Skeletal muscle tissue (tissue), 4 donors: ENCODE measurements around the gene DMRTA2. TPM values are rescaled to one million over a fixed set of nuclear protein-coding genes. Genes with fewer than 3 reads are reported as not detected.
A peak's percentile ranks its signal among the peaks of the same experiment; 100 is the strongest.

Experiments
- H3K27ac ChIP-seq: one replicate; pipeline ENCODE4 v1.7.0; 2013; ENCODE audit warnings: mild to moderate bottlenecking, low read depth, low read length, inconsistent platforms
- H3K27me3 ChIP-seq, 3 donors: one replicate each; pipeline ENCODE4 v1.7.0; 2013; ENCODE audit warnings: low read length in 3 of 3; ENCODE audit not compliant: control insufficient read depth in 3 of 3, insufficient read depth in 3 of 3
- H3K36me3 ChIP-seq, 3 donors: one replicate each; pipeline ENCODE4 v1.7.0; 2013; ENCODE audit warnings: low read length in 3 of 3; ENCODE audit not compliant: control insufficient read depth in 3 of 3, insufficient read depth in 3 of 3
- H3K4me1 ChIP-seq, 3 donors: one replicate each; pipeline ENCODE4 v1.7.0; 2013; ENCODE audit warnings: low read length in 3 of 3, mild to moderate bottlenecking in 3 of 3; ENCODE audit not compliant: control insufficient read depth in 3 of 3, insufficient read depth in 3 of 3
- H3K4me3 ChIP-seq, 3 donors: one replicate each; pipeline ENCODE4 v1.7.0; 2013; ENCODE audit warnings: low read length in 3 of 3
- H3K9ac ChIP-seq, 3 donors: one replicate each; pipeline ENCODE4 v1.7.0; 2013; ENCODE audit warnings: low read length in 3 of 3, mild to moderate bottlenecking in 3 of 3, moderate library complexity in 2 of 3, low read depth in 1 of 3
- H3K9me3 ChIP-seq, 3 donors: one replicate each; pipeline ENCODE4 v1.7.0; 2013; ENCODE audit warnings: low read length in 3 of 3; ENCODE audit not compliant: control insufficient read depth in 3 of 3
- total RNA-seq: library from RNA; depleted of rRNA; stranded (reverse); fragments of >200 nt; gene quantifications from one replicate; pipeline ENCODE4 v1.2.3, GENCODE V29; 2014
- donor health status: Osteomylitis.

Gene DMRTA2
- total RNA-seq, 1 donor from 2014 or later = under 0.01 TPM

- Histone ChIP-seq H3K4me3 (no peak overlapping the region), H3K36me3 (peaks cover 2 to 19% (median 3%) of the 10 kb centered on the region in 3 donors), H3K9ac (no peak overlapping the region), H3K27me3 (no peaks in the 10 kb centered on the region), H3K27ac (no peak overlapping the region), H3K4me1 (no peaks in the 10 kb centered on the region), H3K9me3 (no peaks in the 10 kb centered on the region)
Measured at GRCh38 chr1:50438945-50439344, 15.7 kb upstream of the DMRTA2 start.

GRCh38 chr1:50436489-50436888, 13.2 kb upstream of the DMRTA2 start:
- Histone ChIP-seq H3K27ac (no peak overlapping the region), H3K9ac (no peak overlapping the region), H3K36me3 (peaks cover 2 to 19% (median 3%) of the 10 kb centered on the region in 3 donors), H3K4me1 (no peaks in the 10 kb centered on the region), H3K4me3 (no peak overlapping the region), H3K27me3 (peaks cover 14 to 15% (median 15%) of the 10 kb centered on the region in 3 donors), H3K9me3 (no peaks in the 10 kb centered on the region)

GRCh38 chr1:50430010-50430405, 6.8 kb upstream of the DMRTA2 start:
- H3K9ac ChIP-seq = no peak overlapping the region
- H3K27me3 ChIP-seq = peaks cover 69 to 79% (median 78%) of the 10 kb centered on the region in 3 donors
- H3K36me3 ChIP-seq = no peaks in the 10 kb centered on the region
- peaks cover 10 to 23% (median 13%) of the 10 kb centered on the region in 3 donors for H3K4me1 ChIP-seq
- peaks cover 0 to 4% (median 0%) of the 10 kb centered on the region in 3 donors for H3K9me3 ChIP-seq
- H3K4me3 ChIP-seq = no peak overlapping the region
- no peak overlapping the region for H3K27ac ChIP-seq

- peaks cover 87 to 97% (median 96%) of the 10 kb centered on the region in 3 donors for H3K27me3 ChIP-seq
- peaks cover 0 to 4% (median 0%) of the 10 kb centered on the region in 3 donors for H3K9me3 ChIP-seq
- peaks cover 23 to 35% (median 25%) of the 10 kb centered on the region in 3 donors for H3K4me1 ChIP-seq
- H3K36me3 ChIP-seq = no peaks in the 10 kb centered on the region
- no peak overlapping the region for H3K9ac ChIP-seq
- H3K4me3 ChIP-seq = no peak overlapping the region
- no peak overlapping the region for H3K27ac ChIP-seq
Measured at GRCh38 chr1:50427818-50428779, 4.9 kb upstream of the DMRTA2 start.

- no peaks in the 10 kb centered on the region for H3K36me3 ChIP-seq
- H3K9me3 ChIP-seq = peaks cover 0 to 4% (median 0%) of the 10 kb centered on the region in 3 donors
- peaks cover 27 to 43% (median 30%) of the 10 kb centered on the region in 3 donors for H3K4me1 ChIP-seq
- H3K27ac ChIP-seq = no peak overlapping the region
- H3K9ac ChIP-seq = no peak overlapping the region
- H3K4me3 ChIP-seq = peak overlapping the region in 1 of 3 donors; percentile 41
- H3K27me3 ChIP-seq = peaks cover 89 to 99% (median 97%) of the 10 kb centered on the region in 3 donors
Measured at GRCh38 chr1:50427086-50427817, 4.0 kb upstream of the DMRTA2 start.

GRCh38 chr1:50426702-50427085, 3.5 kb upstream of the DMRTA2 start:
- H3K4me3 ChIP-seq = no peak overlapping the region

GRCh38 chr1:50426108-50426700, 3.0 kb upstream of the DMRTA2 start:
- Histone ChIP-seq H3K9me3 (peaks cover 0 to 4% (median 0%) of the 10 kb centered on the region in 3 donors), H3K27me3 (peaks cover 89 to 98% (median 97%) of the 10 kb centered on the region in 3 donors), H3K36me3 (no peaks in the 10 kb centered on the region), H3K4me1 (peaks cover 27 to 43% (median 30%) of the 10 kb centered on the region in 3 donors), H3K4me3 (no peak overlapping the region), H3K27ac (no peak overlapping the region), H3K9ac (no peak overlapping the region)

More at GRCh38 chr1:50426702-50427085, 3.5 kb upstream of the DMRTA2 start:
- peaks cover 27 to 43% (median 30%) of the 10 kb centered on the region in 3 donors for H3K4me1 ChIP-seq
- no peaks in the 10 kb centered on the region for H3K36me3 ChIP-seq
- H3K9ac ChIP-seq = no peak overlapping the region
- no peak overlapping the region for H3K27ac ChIP-seq
- H3K27me3 ChIP-seq = peaks cover 89 to 99% (median 97%) of the 10 kb centered on the region in 3 donors
- H3K9me3 ChIP-seq = peaks cover 0 to 4% (median 0%) of the 10 kb centered on the region in 3 donors

GRCh38 chr1:50425376-50426107, 2.3 kb upstream of the DMRTA2 start:
- peaks cover 89 to 97% (median 97%) of the 10 kb centered on the region in 3 donors for H3K27me3 ChIP-seq
- no peaks in the 10 kb centered on the region for H3K36me3 ChIP-seq
- H3K4me3 ChIP-seq = no peak overlapping the region
- no peak overlapping the region for H3K9ac ChIP-seq
- H3K4me1 ChIP-seq = peaks cover 29 to 41% (median 30%) of the 10 kb centered on the region in 3 donors
- no peak overlapping the region for H3K27ac ChIP-seq
- H3K9me3 ChIP-seq = peaks cover 0 to 4% (median 0%) of the 10 kb centered on the region in 3 donors

GRCh38 chr1:50424884-50425375, 1.7 kb upstream of the DMRTA2 start:
- Histone ChIP-seq H3K4me1 (peaks cover 30 to 38% (median 31%) of the 10 kb centered on the region in 3 donors), H3K9ac (no peak overlapping the region), H3K36me3 (no peaks in the 10 kb centered on the region), H3K9me3 (peaks cover 0 to 4% (median 0%) of the 10 kb centered on the region in 3 donors), H3K27ac (no peak overlapping the region), H3K27me3 (peaks cover 89 to 97% (median 97%) of the 10 kb centered on the region in 3 donors), H3K4me3 (peak overlapping the region in 1 of 3 donors; percentile 22)
